ENCODE measurements around the gene CHPF2.
A peak's percentile ranks its signal among the peaks of the same experiment; 100 is the strongest.

Gene CHPF2

DNA sequence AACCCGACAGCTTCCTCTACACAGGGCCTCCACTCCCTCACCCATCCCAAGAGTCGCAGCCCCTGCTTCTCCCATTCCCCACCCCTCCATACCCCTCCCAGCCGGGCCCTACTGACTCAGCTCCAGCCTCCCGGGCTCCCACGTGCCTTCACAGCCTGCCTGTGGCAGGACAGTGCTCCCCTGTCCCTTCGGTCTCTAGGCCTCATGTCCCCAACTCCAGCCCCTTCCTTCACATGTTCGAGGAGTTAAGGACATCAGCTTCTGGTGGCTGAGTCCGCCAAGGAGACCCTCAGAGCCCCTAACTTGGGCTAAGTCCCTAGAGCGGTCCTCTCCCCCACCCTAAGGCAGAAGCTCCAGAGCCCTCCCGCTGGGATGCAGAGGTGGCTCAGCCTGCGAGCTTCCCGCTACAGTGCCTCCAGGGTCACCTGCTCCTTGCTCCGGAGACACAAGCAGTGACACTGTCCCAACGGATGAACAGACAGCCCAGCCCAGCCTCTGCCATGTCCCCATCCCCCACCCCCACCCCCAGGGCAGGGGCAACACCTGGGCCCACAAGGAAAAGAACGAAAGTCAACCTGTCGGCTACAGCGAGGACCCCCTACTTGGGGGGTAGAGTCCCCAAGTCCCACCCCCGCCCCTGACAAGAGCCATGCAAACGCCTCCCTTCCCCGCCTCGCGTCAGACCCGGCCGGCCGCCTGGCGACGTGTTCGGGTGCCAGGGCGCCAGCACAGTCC, 15.5 kb downstream of the CHPF2 start:
- no peak for DNase-seq

DNA sequence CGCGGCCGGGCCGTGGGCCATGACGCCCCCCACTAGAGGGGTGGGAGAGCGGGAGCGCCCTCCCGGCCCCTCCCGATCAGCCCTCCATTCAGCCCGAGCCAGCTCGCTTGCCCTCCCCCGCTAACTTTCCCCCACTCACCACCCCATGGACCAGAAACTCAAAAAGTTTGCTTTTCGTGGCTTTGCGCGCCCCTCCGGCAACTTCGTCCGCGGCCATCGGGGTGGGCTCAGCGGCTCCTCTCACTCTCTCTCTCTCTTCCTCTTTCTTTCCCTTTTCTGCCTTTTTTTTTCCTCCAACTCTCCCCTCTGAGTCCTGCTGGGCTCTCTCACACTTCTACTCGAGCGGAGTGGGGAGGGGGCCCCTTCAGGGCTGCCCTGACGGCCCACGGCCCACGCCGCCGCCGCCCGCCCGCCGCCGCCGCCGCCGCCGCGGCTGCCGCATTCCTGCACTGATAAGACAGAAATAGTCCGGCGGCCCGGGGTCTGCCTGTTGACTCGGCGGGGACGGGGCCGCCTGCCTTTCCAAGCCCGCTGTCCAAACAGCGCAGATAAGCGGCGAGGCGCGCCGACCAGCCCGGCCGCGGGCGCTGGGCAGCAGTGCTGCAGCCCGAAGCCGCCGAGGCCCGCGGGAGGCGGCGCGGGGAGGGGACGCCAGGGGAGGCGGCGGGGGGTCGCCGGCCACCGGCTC, 16.2 kb downstream of the CHPF2 start, which contains the start of gene SMARCD3:
SMARCD3 (minus strand) TSS at position 349 of the 688 bp plus-strand sequence; CDS start at position 217, 132 bp downstream.
- DNase-seq, result peak; percentile 38 to 43

DNA sequence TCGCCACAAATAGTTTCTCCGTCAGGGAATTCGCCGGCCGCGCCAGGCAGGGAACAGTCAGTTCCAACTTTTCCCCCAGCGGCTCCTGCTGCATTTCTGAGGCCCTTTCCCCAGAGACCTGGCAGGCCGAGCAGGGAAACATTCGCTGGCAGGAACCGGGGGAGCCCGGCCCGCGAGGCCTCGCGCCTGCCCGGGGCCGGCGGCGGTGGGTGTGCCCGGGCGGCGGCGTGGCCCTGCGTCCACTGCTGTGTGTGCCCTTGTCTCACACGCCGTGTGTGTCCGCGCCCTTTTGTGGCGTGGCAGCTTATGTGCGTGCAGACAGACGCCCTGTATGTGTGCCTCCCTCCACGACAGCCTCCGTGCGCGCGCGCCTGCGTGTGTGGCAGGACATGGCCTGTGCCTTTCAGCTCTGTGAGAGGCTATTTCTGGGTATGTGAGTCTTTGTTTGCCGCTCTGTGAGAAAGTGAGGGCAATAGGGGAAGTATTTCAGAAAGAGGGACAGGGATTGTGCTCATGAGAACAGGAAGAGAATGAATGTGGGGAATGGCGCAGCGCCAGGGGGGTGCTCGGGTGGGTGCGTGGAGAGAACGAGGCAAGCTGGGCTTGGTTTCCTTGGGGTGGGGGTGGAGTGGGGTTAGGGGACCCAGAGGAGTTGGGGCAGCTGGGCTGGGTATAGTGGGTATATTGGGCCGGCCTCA, 16.9 kb downstream of the CHPF2 start:
- DNase-seq, result peak; percentile 40 to 43

DNA sequence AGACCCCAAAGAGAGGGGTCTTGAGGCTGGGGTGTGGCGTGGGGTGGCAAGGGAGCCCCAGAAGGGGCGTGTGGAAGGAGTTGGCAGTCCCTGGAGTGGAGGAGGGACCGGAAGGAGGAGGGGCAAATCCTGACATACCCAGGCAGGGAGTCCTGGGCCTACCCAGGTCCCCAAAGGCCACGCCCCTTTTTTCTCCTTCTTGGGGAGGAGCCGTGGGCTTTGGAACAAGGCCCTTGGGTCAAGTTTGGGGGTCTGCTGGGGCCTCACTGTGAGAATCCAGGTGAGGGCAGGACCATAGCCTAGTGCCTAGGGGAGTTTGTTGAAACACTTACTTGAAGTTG, 17.4 kb downstream of the CHPF2 start:
- DNase-seq, result no peak

DNA sequence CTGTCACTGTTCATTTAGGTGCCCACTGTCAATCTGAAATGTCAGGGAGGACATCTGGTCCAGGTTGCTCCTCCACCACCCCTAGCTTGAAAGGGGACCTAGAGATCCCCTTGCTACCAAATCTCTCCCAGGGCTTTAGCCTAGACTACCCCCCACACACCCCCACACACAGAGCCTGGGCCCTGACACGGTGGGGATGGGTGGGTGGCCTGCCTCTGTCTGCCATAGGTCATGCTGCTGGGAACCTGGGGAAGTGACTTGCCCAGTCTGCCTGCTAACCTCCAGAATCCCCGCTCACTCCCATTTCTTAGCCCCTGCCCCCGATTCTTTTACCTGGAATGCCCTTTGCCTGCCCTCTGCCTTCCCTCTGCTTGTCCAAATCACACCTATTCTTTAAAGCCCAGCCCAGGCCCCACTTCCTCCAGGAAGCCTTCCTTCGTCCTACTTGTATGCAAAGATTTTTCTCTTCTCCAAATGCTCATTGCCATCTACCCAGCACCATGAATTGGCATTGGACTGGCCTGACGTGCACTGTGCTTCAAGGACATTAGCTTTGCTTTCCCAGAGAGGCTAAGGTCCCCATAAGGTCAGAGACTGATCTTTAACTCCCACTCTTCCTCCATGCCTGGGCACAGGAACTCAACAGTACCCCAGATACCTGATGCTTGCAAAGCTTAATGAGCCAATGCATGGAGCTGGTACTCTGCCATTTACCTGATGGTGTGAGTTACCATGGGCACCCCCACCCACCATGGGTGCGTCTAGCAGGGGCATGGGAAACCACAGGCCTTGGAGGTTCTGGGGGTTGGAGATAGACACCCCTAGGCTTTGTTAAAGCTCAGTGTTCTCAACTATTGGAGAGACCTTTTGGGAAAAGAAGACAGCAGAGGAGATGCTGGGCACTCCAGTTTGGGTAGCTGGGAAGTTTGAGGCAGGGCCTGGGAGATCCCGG, 18.2 kb downstream of the CHPF2 start:
- no peak for DNase-seq

DNA sequence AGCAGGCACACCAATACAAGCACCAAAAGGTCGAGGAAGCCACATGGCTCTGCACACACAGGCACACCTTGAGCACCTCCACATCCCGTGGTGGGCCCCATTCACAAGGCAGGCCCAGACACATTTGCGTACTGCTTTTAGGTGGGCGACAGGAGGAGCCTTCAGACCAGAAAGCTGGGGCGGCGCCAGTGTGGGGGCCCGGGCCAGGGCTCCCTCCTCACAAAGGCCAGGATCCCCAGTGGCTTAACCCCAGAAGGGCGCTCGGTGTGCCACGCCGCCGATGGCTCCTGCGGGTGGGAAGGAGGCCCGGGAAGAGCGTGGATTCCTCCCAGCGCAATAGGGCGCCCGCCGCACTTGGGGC, 19.0 kb downstream of the CHPF2 start:
- DNase-seq, result no peak

DNA sequence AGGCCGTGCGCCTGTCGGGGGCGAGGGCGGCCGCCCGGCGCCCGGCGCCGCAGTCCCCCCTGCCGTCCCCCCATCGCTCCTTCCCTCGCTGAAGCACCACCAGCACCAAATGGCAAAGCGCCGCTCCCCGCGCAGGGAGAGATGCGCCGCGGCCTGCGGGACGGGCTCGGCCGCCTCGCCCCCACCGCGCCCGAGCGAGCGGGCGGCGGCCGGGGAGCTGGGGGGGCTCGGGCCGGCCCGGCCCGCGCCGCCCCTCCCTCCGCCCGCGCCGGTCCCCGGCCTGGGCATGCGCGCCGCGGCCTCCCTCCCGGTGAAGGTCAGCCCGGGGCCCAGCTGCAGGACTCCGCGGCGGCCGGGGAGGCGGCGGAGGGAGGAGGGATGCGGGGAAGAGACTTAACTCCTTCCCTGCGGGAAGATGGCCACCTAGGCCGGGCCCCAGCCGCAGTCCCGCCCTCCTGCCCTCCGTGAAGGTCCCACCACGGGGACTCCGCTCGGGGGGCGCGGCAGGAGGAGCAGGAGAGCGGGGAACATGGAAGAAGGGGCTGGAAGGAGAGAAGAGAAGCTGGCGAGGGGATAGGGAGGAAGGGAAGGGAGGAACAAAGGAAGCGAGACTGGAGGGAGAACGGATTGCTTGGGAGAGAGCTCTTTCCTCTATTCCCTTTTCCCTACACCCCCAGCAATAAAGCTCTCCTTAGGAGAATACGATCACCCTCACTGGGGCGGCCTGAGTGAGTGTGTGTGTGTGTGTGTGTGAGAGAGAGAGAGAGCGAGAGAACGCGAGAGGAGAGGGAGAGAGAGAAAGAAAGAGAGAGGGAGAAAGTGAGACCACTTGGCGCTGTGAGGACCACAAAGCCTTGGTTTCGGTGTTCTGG, 19.6 kb downstream of the CHPF2 start:
- DNase-seq, result no peak

DNA sequence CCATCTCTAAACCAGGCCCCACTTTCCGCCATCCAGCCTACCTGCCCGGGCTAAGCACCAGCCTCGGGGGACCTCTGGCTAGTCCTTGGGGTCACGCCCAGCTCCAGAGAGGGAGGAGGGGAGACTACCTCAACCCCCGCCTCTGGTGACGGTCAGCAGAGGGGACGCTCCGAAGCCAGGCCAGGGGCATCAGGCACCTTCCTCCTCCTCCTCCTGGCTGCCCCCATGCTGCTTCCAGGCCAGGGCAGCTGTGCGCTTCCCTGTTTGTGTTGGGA, 20.2 kb downstream of the CHPF2 start:
- DNase-seq, result no peak

DNA sequence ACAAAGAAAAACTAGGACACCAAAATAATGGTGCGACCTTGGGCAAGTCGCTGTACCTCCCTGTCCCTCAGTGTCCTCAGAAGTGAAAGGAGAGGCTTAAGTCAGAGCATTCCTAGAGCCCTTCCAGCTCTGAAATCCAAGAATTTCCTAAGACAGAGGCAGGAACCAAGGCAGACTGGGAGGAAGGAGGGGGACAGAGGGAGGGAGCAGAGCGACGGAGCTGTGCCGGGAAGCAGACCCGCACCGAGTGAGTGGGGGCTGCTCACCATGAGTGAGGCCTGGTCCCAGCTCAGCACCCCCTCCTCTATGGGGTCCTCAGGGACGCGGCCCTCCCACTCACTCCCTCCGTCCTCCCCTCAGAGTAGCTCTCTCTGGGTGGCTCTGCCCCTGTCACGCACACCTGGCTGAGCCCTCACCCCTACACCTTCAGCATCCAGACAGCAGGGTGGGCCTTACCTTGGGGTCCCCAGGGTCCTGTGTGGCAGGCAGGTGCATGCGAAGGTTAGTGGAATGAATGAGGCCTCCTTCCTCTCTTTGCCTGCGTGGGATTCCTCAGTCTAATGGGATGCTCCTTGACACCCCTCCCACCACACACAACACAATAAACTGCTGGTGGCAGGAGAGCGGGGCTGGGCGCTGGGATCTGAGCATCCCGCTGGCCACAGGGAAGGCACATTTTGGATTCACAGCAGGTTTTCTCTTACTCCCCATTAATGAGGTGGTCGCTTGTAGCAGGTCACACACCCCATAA, 20.9 kb downstream of the CHPF2 start:
- no peak for DNase-seq

DNA sequence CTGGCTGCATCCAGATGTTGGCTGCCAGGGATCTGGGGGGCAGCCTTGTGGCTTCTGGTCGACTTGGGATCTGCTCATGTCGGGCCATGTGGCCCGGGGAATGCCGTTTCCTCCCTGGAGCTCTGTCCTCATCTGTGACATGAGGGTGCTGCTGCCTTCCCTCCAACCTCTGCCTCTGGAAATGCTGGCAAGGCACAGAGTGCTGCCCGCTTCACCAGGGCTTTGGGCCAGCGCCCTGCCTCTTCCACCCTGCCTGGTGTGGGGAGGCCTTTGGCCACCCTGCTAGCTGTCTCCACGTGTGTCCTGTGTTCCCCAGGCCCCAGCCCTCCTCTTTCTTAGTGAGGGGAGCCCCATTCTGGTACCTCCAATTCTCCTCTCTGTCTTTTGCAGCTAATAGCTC, 22.0 kb downstream of the CHPF2 start:
- DNase-seq, result no peak

DNA sequence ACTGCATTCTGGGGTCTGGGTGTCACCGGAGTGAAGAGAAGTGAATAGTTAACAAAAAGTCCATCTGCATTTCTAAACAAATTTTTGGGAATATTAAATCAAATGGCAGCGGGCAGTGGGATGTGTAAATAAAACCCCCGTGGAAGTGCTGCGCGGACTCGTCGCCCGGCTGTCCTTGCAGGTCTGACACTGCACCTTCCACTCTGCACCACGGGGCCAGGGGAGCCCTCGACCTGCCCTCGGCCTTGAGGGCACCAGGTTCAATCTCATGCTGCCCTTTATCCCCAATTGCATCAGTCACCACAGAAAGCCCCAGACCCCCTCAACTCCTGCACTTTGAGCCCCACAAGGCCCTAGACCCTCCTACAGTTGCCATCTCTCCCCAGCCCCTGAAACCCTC, 22.6 kb downstream of the CHPF2 start:
- DNase-seq, result no peak

DNA sequence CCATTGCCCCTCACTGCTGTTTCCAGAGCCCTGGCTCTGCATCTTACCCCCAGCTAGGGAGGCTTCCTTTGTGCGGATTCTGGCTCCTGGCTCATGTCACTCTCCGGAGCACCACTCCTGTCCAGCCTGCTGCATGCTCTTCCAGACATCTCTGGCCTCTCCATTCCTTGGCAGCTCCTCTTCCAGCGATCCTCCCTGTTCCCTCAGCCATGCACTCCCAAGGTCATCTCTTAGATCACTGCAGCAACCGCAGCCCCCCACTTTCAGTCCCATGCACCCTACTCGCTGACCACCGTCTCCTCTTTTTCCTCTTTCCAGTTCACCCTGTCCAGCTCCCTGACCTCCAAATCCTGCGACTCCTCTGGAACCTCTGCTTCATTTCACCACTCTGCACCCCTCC, 23.1 kb downstream of the CHPF2 start:
- no peak for DNase-seq

DNA sequence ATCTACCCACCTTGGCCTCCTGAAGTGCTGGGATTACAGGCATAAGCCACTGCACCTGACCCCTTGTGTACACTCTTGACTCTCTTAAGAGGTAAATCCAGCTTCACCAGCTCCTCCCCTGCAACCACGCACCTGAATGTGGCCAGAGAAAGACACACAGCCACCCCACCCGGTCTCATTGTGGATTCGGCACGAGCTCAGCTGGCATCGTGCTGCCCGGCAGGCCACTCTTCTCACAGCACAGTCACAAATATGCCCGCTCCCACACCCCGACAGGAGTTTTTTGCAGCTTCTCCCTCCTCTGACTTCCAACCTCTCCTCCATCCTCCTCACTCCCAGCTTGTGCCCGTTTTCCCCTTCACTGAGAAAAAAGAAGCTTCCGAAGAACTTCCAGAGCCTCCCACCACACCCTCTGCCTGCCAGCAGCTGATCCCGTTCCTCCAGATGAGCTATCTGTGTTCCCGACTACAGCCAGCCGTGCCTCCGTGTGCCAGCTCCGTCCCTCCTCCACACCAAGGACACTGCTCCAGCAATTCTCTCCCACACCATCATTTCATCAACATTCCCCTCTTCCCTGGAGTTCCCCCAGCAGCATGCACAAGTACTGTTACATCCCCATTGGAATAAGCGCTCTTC, 24.2 kb downstream of the CHPF2 start:
- no peak for DNase-seq

DNA sequence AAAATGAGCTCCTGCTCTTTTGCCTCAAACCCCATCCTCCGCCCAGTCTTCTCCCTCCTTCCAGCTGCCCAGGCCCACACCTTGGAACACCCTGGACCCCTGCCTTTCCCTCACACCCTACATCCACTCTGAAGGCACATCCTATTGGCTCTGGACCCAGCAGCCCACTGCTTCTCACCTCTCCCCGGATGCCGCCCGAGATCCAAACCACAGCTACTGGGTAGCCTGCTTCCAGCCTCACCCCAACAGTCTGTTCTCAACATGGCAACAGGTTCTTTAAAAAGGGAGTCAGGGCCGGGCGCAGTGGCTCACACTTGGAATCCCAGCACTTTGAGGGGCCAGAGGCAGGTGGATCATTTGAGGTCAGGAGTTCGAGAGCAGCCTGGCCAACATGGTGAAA, 25.7 kb downstream of the CHPF2 start:
- no peak for DNase-seq

DNA sequence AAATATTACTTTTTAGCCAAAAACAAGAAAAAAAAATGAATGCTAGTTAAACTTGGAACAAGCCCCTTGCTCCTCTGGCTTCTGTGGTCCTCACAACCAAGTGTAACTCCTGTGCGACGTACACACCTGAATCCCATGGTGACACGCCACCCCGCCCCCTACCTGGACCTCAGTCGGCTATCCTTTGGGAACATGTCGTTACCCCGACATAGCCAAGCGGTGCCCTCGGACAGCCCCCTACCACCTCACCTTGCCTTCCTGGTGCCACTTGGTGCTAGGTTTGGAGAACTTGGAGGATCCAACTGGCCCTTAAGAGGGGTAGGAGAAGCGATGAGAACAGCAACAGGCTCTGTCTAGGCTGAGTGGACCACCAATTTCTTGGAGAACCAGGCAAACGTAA, 28.2 kb downstream of the CHPF2 start:
- no peak for DNase-seq

DNA sequence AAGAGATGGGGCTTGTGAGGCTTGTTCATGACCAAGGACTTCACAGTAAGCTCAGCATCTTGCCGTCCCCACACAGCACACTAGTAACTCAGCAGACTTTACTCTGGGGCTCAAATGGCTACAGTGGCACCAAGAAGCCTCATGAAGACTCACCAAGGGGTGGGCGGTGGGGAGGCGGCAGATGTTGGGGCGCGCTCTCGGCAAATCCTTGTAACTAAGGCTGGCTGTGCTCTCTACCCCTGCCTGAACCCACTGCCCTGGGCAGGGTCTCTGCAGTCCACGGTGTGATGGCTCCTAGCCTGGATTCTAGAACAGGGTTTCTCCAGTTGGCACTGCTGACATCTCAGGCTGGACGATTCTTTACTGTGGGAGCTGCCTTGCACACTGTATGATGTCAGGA, 28.6 kb downstream of the CHPF2 start:
- no peak for DNase-seq

DNA sequence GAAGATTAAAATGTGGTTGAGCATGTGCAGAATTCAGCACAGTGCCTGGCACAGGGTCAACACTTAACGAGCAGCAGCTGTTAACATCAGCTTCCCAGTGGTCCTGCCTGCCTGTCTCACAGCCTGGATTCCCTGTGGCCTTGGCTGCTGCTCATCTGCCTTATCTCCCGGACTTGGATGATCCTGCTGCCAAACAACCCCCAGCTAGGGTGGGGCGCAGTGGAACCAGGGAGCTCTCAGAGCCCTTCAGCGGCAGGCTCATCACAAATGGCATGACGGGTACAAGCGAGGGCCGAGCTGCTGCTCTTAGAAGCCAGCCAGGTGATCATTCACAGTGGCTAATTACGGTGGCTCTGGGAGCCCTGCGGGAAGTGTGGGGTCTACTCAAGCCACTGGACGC, 29.2 kb downstream of the CHPF2 start:
- DNase-seq, result no peak

DNA sequence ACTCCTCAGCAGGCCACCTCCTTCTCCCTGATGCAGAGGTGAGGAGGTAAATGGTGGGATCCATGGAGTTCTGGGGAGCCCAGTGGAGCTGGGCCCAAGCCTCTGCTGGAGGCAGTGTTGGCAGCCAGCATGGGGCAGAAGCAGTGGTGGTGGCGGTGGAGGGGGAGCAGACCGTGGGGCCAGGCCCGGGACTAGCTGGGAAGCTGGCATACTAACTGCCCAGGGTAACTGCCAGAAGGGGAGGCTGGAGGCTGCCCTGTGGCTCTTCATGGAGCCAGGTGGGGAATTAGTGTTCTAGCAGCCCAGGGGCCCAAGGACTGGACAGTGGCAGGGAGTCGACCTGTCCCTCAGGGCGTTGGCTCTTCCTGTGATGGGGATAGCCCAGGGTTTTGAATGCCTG, 32.3 kb downstream of the CHPF2 start:
- no peak for DNase-seq

DNA sequence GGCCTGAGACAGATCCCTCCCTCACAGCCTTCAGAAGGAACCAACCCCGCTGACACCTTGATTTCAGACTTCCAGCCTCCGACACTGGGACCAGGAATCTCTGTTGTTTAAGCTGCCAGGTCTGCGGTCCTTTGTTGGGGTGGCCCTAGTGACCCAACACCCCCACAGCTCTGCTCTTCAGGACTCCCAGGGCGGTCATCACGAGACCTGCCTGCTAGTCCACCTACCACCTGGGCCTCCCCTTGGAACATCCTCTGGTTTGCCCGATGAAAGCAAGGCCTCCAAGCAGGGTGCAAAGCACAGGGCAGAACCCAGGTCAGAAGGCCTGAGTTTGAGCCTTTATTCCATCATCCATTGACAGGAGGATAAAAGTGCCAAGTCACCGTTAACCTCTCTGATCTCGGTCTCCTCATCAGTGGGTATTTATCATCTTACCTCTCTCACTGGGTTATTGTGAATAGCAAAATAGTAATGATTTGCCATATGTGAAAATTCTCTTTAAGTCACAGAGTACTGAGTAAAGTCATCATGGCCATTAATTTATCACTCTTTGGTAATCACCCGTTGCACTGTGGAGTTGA, 33.2 kb downstream of the CHPF2 start:
- no peak for DNase-seq

DNA sequence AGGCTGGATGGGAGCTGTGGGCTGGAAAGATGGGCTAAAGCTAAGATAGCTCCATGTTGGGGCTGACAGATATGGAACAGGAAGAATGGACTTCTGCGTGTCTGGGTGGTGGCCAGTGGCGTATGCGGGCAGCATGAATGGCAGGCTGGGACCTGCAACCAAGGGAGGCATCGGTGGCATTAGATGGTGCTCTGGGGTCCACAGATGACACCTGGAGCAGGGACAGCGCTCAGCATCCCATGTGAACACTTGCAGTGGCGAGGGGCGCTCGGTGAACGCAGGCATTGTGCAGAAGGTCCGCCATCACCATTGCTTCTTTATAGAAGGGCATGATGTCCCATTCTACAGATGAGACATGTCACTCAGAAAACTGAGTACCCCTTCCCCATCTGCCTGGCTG, 37.2 kb downstream of the CHPF2 start:
- no peak for DNase-seq
